H9 (cell line): ENCODE measurements around the gene SVOP. TPM values are rescaled to one million over a fixed set of nuclear protein-coding genes. Genes with fewer than 3 reads are reported as not detected.

Experiments used
- DNase-seq: peaks from one replicate; pipeline ENCODE4 v3.0.0-alpha.2; 2017
- H2AFZ ChIP-seq: one replicate; pipeline ENCODE4 v1.6.1; 2013; ENCODE audit warnings: mild to moderate bottlenecking, low read length, control low read depth, moderate library complexity
- H2AK5ac ChIP-seq: 2 replicates; pipeline ENCODE4 v1.6.1; 2013; ENCODE audit warnings: low read length, control low read depth, mixed read lengths; ENCODE audit not compliant: insufficient read length
- H2BK120ac ChIP-seq: one replicate; pipeline ENCODE4 v1.6.1; 2013; ENCODE audit warnings: low read depth, mild to moderate bottlenecking, low read length, control low read depth, inconsistent platforms; ENCODE audit not compliant: poor library complexity, severe bottlenecking
- H2BK12ac ChIP-seq: 2 replicates; pipeline ENCODE4 v1.6.1; 2013; ENCODE audit warnings: low read length, control low read depth, mixed read lengths, low read depth; ENCODE audit not compliant: insufficient read length
- H2BK15ac ChIP-seq: 2 replicates; pipeline ENCODE4 v1.6.1; 2013; ENCODE audit warnings: low read depth, low read length, control low read depth
- H2BK20ac ChIP-seq: one replicate; pipeline ENCODE4 v1.6.1; 2013; ENCODE audit warnings: low read depth, mild to moderate bottlenecking, low read length, control low read depth, inconsistent platforms; ENCODE audit not compliant: poor library complexity, severe bottlenecking
- H2BK5ac ChIP-seq: 2 replicates; pipeline ENCODE4 v1.6.1; 2013; ENCODE audit warnings: low read length, control low read depth, mixed read lengths; ENCODE audit not compliant: insufficient read length
- H3K14ac ChIP-seq: 2 replicates; pipeline ENCODE4 v1.6.1; 2013; ENCODE audit warnings: low read length, control low read depth; ENCODE audit not compliant: insufficient read depth
- H3K18ac ChIP-seq: 2 replicates; pipeline ENCODE4 v1.6.1; 2013; ENCODE audit warnings: low read depth, mild to moderate bottlenecking, mixed read lengths, low read length, control low read depth; ENCODE audit not compliant: insufficient read length
- H3K23ac ChIP-seq: 2 replicates; pipeline ENCODE4 v1.6.1; 2013; ENCODE audit warnings: low read length, control low read depth, mixed read lengths, low read depth; ENCODE audit not compliant: insufficient read length
- H3K23me2 ChIP-seq: 2 replicates; pipeline ENCODE4 v1.6.1; 2013; ENCODE audit warnings: low read depth, mild to moderate bottlenecking, mixed read lengths, low read length, control low read depth; ENCODE audit not compliant: insufficient read length, poor library complexity, severe bottlenecking
- H3K27ac ChIP-seq: 2 replicates; pipeline ENCODE4 v1.5.1; 2013; ENCODE audit warnings: low read length, control low read depth, mixed read lengths, low read depth; ENCODE audit not compliant: insufficient read length
- H3K27me3 ChIP-seq: 2 replicates; pipeline ENCODE4 v1.6.1; 2013; ENCODE audit warnings: low read length, control low read depth, inconsistent platforms; ENCODE audit not compliant: insufficient read depth
- H3K4ac ChIP-seq: 2 replicates; pipeline ENCODE4 v1.6.1; 2013; ENCODE audit warnings: low read depth, mild to moderate bottlenecking, control low read depth, inconsistent platforms, low read length, moderate library complexity
- H3K4me1 ChIP-seq: 2 replicates; pipeline ENCODE4 v1.6.1; 2013; ENCODE audit warnings: low read length, control low read depth, inconsistent platforms; ENCODE audit not compliant: insufficient read depth
- H3K4me2 ChIP-seq: 2 replicates; pipeline ENCODE4 v1.6.1; 2013; ENCODE audit warnings: low read length, control low read depth, mixed read lengths; ENCODE audit not compliant: insufficient read length, insufficient read depth
- H3K56ac ChIP-seq: 2 replicates; pipeline ENCODE4 v1.6.1; 2013; ENCODE audit warnings: low read depth, mild to moderate bottlenecking, mixed read lengths, low read length, control low read depth; ENCODE audit not compliant: insufficient read length
- H3K79me1 ChIP-seq: 2 replicates; pipeline ENCODE4 v1.6.1; 2013; ENCODE audit warnings: low read depth, mild to moderate bottlenecking, moderate library complexity, low read length, control low read depth, inconsistent platforms; ENCODE audit not compliant: insufficient read depth, poor library complexity, severe bottlenecking
- H3K79me2 ChIP-seq: 2 replicates; pipeline ENCODE4 v1.6.1; 2013; ENCODE audit warnings: low read length, control low read depth, inconsistent platforms; ENCODE audit not compliant: insufficient read depth
- H3K9ac ChIP-seq: 2 replicates; pipeline ENCODE4 v1.6.1; 2013; ENCODE audit warnings: low read length, control low read depth, mixed read lengths; ENCODE audit not compliant: insufficient read length; ENCODE audit errors: extremely low read depth
- H3K9me3 ChIP-seq: one replicate; pipeline ENCODE4 v1.6.1; 2013; ENCODE audit warnings: low read depth, low read length, inconsistent platforms; ENCODE audit not compliant: control insufficient read depth
- H3T11ph ChIP-seq: one replicate; pipeline ENCODE4 v1.6.1; 2013; ENCODE audit warnings: mild to moderate bottlenecking, low read length, control low read depth, inconsistent platforms
- H4K20me1 ChIP-seq: one replicate; pipeline ENCODE4 v1.6.1; 2013; ENCODE audit not compliant: control insufficient read depth, insufficient read length, insufficient read depth
- H4K5ac ChIP-seq: 2 replicates; pipeline ENCODE4 v1.6.1; 2013; ENCODE audit warnings: low read depth, mild to moderate bottlenecking, mixed read lengths, low read length, control low read depth; ENCODE audit not compliant: insufficient read length
- H4K8ac ChIP-seq: replicated peaks from 2 replicates; pipeline ENCODE4 v1.6.1; 2013; ENCODE audit warnings: low read length, control low read depth, mixed read lengths, low read depth; ENCODE audit not compliant: insufficient read length
- H4K91ac ChIP-seq: 2 replicates; pipeline ENCODE4 v1.6.1; 2013; ENCODE audit warnings: low read depth, mild to moderate bottlenecking, moderate library complexity, mixed read lengths, low read length, control low read depth; ENCODE audit not compliant: insufficient read length
- H3K27ac Mint-ChIP-seq, 3 experiments: 2 replicates in 2 of 3; 3 replicates in 1 of 3; pipeline ENCODE4 v1.8.0; 2020 to 2021; ENCODE audit warnings: mixed read lengths in 3 of 3, mild to moderate bottlenecking in 1 of 3, moderate library complexity in 1 of 3
- H3K27me3 Mint-ChIP-seq: 2 replicates; pipeline ENCODE4 v1.8.0; 2021; ENCODE audit warnings: low read depth, mild to moderate bottlenecking, moderate library complexity, mixed read lengths
- H3K36me3 Mint-ChIP-seq, 3 experiments: 2 replicates in 2 of 3; 3 replicates in 1 of 3; pipeline ENCODE4 v1.8.0; 2020 to 2021; ENCODE audit warnings: low read depth in 3 of 3, mixed read lengths in 3 of 3; ENCODE audit not compliant: insufficient read depth in 1 of 3
- H3K4me1 Mint-ChIP-seq, 2 experiments: 2 replicates each; pipeline ENCODE4 v1.8.0; 2020; ENCODE audit warnings: mixed read lengths in 2 of 2
- H3K4me3 Mint-ChIP-seq, 2 experiments: 2 replicates in 1 of 2; 3 replicates in 1 of 2; pipeline ENCODE4 v1.8.0; 2020 to 2021; ENCODE audit warnings: mild to moderate bottlenecking in 2 of 2, mixed read lengths in 2 of 2, moderate library complexity in 1 of 2
- H3K9me3 Mint-ChIP-seq, 2 experiments: 2 replicates in 1 of 2; 3 replicates in 1 of 2; pipeline ENCODE4 v1.8.0; 2020; ENCODE audit warnings: mild to moderate bottlenecking in 2 of 2, mixed read lengths in 2 of 2, moderate library complexity in 1 of 2
- CTCF ChIP-seq: fragments of 200-600 bp; sonication (generic); conservative IDR thresholded peaks from 3 replicates; pipeline ENCODE4 v1.8.0; 2021; ENCODE audit warnings: antibody characterized with exemption, mild to moderate bottlenecking
- WGBS: extraction: QIAGEN DNeasy Blood & Tissue Kit; methylation state at CpG from one replicate; pipeline ENCODE4 v1.1.7; 2013; ENCODE audit warnings: missing lambda C conversion rate, low lambda C conversion rate, mixed read lengths; ENCODE audit not compliant: insufficient read length; ENCODE audit errors: extremely low coverage; 5-methylcytosine and 5-hydroxymethylcytosine counted together
- total RNA-seq: library from RNA; stranded (reverse); gene quantifications from 2 replicates; pipeline ENCODE4 v1.2.1, GENCODE V29; 2021

Gene SVOP
- total RNA-seq, 1 experiment from 2014 or later = 0.15 TPM

GRCh38 chr12:108940138-108940537 lies 80.7 kb downstream of the SVOP start:
- H2AK5ac ChIP-seq = no peak overlapping the region
- no peaks in the 10 kb centered on the region for H3K9me3 Mint-ChIP-seq
- no peaks in the 10 kb centered on the region for H3K27me3 ChIP-seq
- no peak overlapping the region for H3K27ac Mint-ChIP-seq
- no peak overlapping the region for H3K4me2 ChIP-seq
- no peak overlapping the region for H3K9ac ChIP-seq
- H3K27me3 Mint-ChIP-seq = peaks cover 10% of the 10 kb centered on the region
- H4K91ac ChIP-seq = no peak overlapping the region
- TF ChIP-seq CTCF = no peak
- H3K79me1 ChIP-seq = no peaks in the 10 kb centered on the region
- H2BK12ac ChIP-seq = no peak overlapping the region
- H2BK5ac ChIP-seq = no peak overlapping the region
- H3K23ac ChIP-seq = no peak overlapping the region
- no peak overlapping the region for H2BK20ac ChIP-seq
- no peak overlapping the region for H2BK120ac ChIP-seq
- H3K4me3 Mint-ChIP-seq = no peak overlapping the region
- H3K9me3 ChIP-seq = no peaks in the 10 kb centered on the region
- H3K4me1 ChIP-seq = no peaks in the 10 kb centered on the region
- no peaks in the 10 kb centered on the region for H3K4me1 Mint-ChIP-seq
- no peaks in the 10 kb centered on the region for H3K79me2 ChIP-seq
- H3K23me2 ChIP-seq = no peaks in the 10 kb centered on the region
- H3K36me3 Mint-ChIP-seq = no peaks in the 10 kb centered on the region
- H3K4ac ChIP-seq = no peak overlapping the region
- H2AFZ ChIP-seq = no peak overlapping the region
- H2BK15ac ChIP-seq = no peak overlapping the region
- H4K5ac ChIP-seq = no peak overlapping the region
- no peak overlapping the region for H3K56ac ChIP-seq
- H3K18ac ChIP-seq = no peak overlapping the region
- no peak overlapping the region for H3T11ph ChIP-seq
- H4K20me1 ChIP-seq = no peaks in the 10 kb centered on the region
- H4K8ac ChIP-seq = no peak overlapping the region
- DNase-seq = no peak
- no peak overlapping the region for H3K14ac ChIP-seq
- no CpG with 5 or more reads among the region's 1 CpG for WGBS
- H3K27ac ChIP-seq = no peak overlapping the region
